ENCODE measurements around the gene UBE2E2. TPM values are rescaled to one million over a fixed set of nuclear protein-coding genes. Genes with fewer than 3 reads are reported as not detected.

The UBE2E2 gene
- polyA plus RNA-seq, 1 donor (not counting 4 experiments of a cell fraction or from before 2014, with no cell fraction given) = 63.2 TPM

- H3K4me2 ChIP-seq (ENCODE audit: control insufficient read depth, extremely low read depth, insufficient read depth, low read depth, low read length) = no peak overlapping the region
- TF ChIP-seq EZH2 (IDR thresholded peaks at IDR 0.05; ENCODE audit: low read length) (no peak), CTCF (optimal IDR thresholded peaks at IDR 0.05 in 1 of 3, IDR thresholded peaks at IDR 0.05 in 1 of 3, conservative IDR thresholded peaks at IDR 0.05 in 1 of 3; ENCODE audit: extremely low read depth in 1 of 3, insufficient read depth in 2 of 3, low read length in 3 of 3) (no peak)
- no peaks in the 10 kb centered on the region for H3K4me1 ChIP-seq (ENCODE audit: control insufficient read depth, extremely low read depth, insufficient read depth, low read length)
- H3K36me3 ChIP-seq (ENCODE audit: control insufficient read depth in 2 of 2, extremely low read depth in 1 of 2, insufficient read depth in 2 of 2, low read length in 2 of 2) = no peaks in the 10 kb centered on the region
- H3K27ac ChIP-seq (ENCODE audit: control insufficient read depth, insufficient read depth, low read length) = no peak overlapping the region
- FAIRE-seq = no peak
- H3K27me3 ChIP-seq (ENCODE audit: control insufficient read depth, extremely low read depth, insufficient read depth, low read length) = no peaks in the 10 kb centered on the region
- H3K9ac ChIP-seq (ENCODE audit: control insufficient read depth, extremely low read depth, insufficient read depth, low read length) = no peak overlapping the region
- H3K9me1 ChIP-seq (ENCODE audit: control insufficient read depth, extremely low read depth, insufficient read depth, low read length) = no peaks in the 10 kb centered on the region
- peaks cover 3% of the 10 kb centered on the region for H4K20me1 ChIP-seq (ENCODE audit: control insufficient read depth, extremely low read depth, insufficient read depth, low read length)
- H2AFZ ChIP-seq (ENCODE audit: control insufficient read depth, low read length) = no peak overlapping the region
- dilution Hi-C loops (cut with MboI; ENCODE audit: extremely low pct_ligation_motif_present, low sequenced_read_pairs) = no loop called here
- H3K79me2 ChIP-seq (ENCODE audit: control insufficient read depth, insufficient read depth, low read length) = no peaks in the 10 kb centered on the region
- no peak overlapping the region for H3K4me3 ChIP-seq (ENCODE audit: control insufficient read depth in 2 of 3, extremely low read depth in 1 of 3, insufficient read depth in 2 of 3, low read depth in 1 of 3, low read length in 3 of 3)
- H3K9me3 ChIP-seq (ENCODE audit: control insufficient read depth, low read depth, low read length) = no peaks in the 10 kb centered on the region
- no peak for DNase-seq (ENCODE audit: low read depth, low spot score)
These were observed 283.9 kb downstream of the UBE2E2 start for GRCh38 chr3:23487015-23487414.

GRCh38 chr3:23488618-23489017, 285.5 kb downstream of the UBE2E2 start:
- no peaks in the 10 kb centered on the region for H3K4me1 ChIP-seq (ENCODE audit: control insufficient read depth, extremely low read depth, insufficient read depth, low read length)
- H4K20me1 ChIP-seq (ENCODE audit: control insufficient read depth, extremely low read depth, insufficient read depth, low read length) = peaks cover 3% of the 10 kb centered on the region

More at GRCh38 chr3:23488618-23489017, 285.5 kb downstream of the UBE2E2 start:
- FAIRE-seq (no peak), DNase-seq (ENCODE audit: low read depth, low spot score) (no peak)
- Histone ChIP-seq H3K4me3 (ENCODE audit: control insufficient read depth in 2 of 3, extremely low read depth in 1 of 3, insufficient read depth in 2 of 3, low read depth in 1 of 3, low read length in 3 of 3) (no peak overlapping the region), H3K36me3 (ENCODE audit: control insufficient read depth in 2 of 2, extremely low read depth in 1 of 2, insufficient read depth in 2 of 2, low read length in 2 of 2) (no peaks in the 10 kb centered on the region), H3K27ac (ENCODE audit: control insufficient read depth, insufficient read depth, low read length) (no peak overlapping the region), H3K79me2 (ENCODE audit: control insufficient read depth, insufficient read depth, low read length) (no peaks in the 10 kb centered on the region), H3K9ac (ENCODE audit: control insufficient read depth, extremely low read depth, insufficient read depth, low read length) (no peak overlapping the region), H3K27me3 (ENCODE audit: control insufficient read depth, extremely low read depth, insufficient read depth, low read length) (no peaks in the 10 kb centered on the region), H3K9me1 (ENCODE audit: control insufficient read depth, extremely low read depth, insufficient read depth, low read length) (no peaks in the 10 kb centered on the region), H3K9me3 (ENCODE audit: control insufficient read depth, low read depth, low read length) (no peaks in the 10 kb centered on the region), H3K4me2 (ENCODE audit: control insufficient read depth, extremely low read depth, insufficient read depth, low read depth, low read length) (no peak overlapping the region), H2AFZ (ENCODE audit: control insufficient read depth, low read length) (no peak overlapping the region)
- no peak for TF ChIP-seq EZH2 (IDR thresholded peaks at IDR 0.05; ENCODE audit: low read length)
- no peak for TF ChIP-seq CTCF (optimal IDR thresholded peaks at IDR 0.05 in 1 of 3, IDR thresholded peaks at IDR 0.05 in 1 of 3, conservative IDR thresholded peaks at IDR 0.05 in 1 of 3; ENCODE audit: extremely low read depth in 1 of 3, insufficient read depth in 2 of 3, low read length in 3 of 3)
- dilution Hi-C loops (cut with MboI; ENCODE audit: extremely low pct_ligation_motif_present, low sequenced_read_pairs) = no loop called here

Measured in keratinocyte (primary cell).